ENCODE results near the gene PRKCI. TPM values are rescaled to one million over a fixed set of nuclear protein-coding genes. Genes with fewer than 3 reads are reported as not detected.

The PRKCI gene
- total and polyA plus RNA-seq, 2 of the 4 experiments (the other 2 are of a cell fraction) = 28.7 to 53.4 TPM

DNA sequence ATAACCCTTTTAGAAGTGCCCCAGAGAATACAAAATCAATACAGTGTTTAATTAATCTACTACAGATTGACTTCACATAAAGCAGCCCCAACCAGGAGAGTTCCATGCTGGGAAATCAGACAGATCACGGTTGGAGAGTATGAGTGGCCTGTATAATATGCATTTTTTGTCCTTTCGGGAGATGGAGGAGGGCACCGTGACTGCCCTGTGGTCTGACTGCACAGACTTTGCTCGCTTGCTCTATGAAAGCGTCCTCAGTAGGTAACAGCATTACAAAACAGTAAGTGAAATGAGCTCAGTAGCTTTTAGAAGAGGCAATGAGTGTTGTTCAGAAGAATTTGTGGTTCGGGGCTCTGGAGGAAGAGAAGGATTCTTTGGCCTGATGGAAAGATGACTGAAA is 101.1 kb downstream of the PRKCI start:
- no peak overlapping the region for H2BK120ac ChIP-seq (ENCODE audit: low read depth, low read length)
- intact Hi-C loops (cut with micrococcal nuclease) = no loop called here
- H3K18ac ChIP-seq (ENCODE audit: low read depth, low read length) = no peak overlapping the region
- no TSS peak for BruUV-seq (replicated peaks)
- H2AK9ac ChIP-seq (replicated peaks; ENCODE audit: low read depth, low read length, poor library complexity) = no peak overlapping the region
- H3K27me3 ChIP-seq (ENCODE audit: control insufficient read depth, insufficient read depth, low read length) = no peaks in the 10 kb centered on the region
- WGBS, 2 experiments (ENCODE audit: extremely low coverage in 2 of 2, insufficient read length in 1 of 2) = 100% methylated on average over 3 of the region's 6 CpGs; no CpG with 5 or more reads in 1 of the 2 experiments
- H3K36me3 ChIP-seq (ENCODE audit: control insufficient read depth, insufficient read depth, low read length) = no peaks in the 10 kb centered on the region
- H3K4ac ChIP-seq (ENCODE audit: low read depth, low read length) = no peak overlapping the region
- no peaks in the 10 kb centered on the region for H3K79me1 ChIP-seq (ENCODE audit: low read depth in 1 of 2, low read length in 2 of 2)
- H3K4me3 ChIP-seq (ENCODE audit: insufficient read depth, low read depth, low read length) = no peak overlapping the region
- POLR2A ChIA-PET (ENCODE audit: unreplicated experiment) = no interaction called here
- no peak overlapping the region for H3K14ac ChIP-seq (replicated peaks; ENCODE audit: low read depth, low read length)
- TF ChIP-seq MXI1 (IDR thresholded peaks at IDR 0.05; ENCODE audit: borderline replicate concordance, low read depth, low read length) (no peak), CHD1 (IDR thresholded peaks at IDR 0.05; ENCODE audit: low read depth, low read length) (no peak)
- H3K9me1 ChIP-seq (ENCODE audit: insufficient read depth, low read length) = no peaks in the 10 kb centered on the region
- no peak overlapping the region for H2AFZ ChIP-seq (replicated peaks; ENCODE audit: low read length, poor library complexity)
- in situ Hi-C loops (cut with MboI; ENCODE audit: low sequenced_read_pairs) = no loop called here
- no peak overlapping the region for H2BK15ac ChIP-seq (ENCODE audit: low read depth, low read length)
- dilution Hi-C loops (cut with HindIII; ENCODE audit: low sequenced_read_pairs, unreplicated experiment) = no loop called here
- CTCF ChIA-PET = interaction anchor here (0.5 kb wide), 1 partner anchor 12 kb away, joined by 4 read pairs; no protein-coding TSS in a partner anchor
- no peak overlapping the region for H4K91ac ChIP-seq (ENCODE audit: insufficient read depth, low read depth, low read length)
- H2AK5ac ChIP-seq (ENCODE audit: low read depth, low read length) = no peak overlapping the region
- no peaks in the 10 kb centered on the region for H4K20me1 ChIP-seq (ENCODE audit: insufficient read depth, low read length)
- no peak for DNase-seq
- ATAC-seq (ENCODE audit: low read depth) = no peak
- H4K5ac ChIP-seq (ENCODE audit: low read depth, low read length) = no peak overlapping the region
- H3K4me1 ChIP-seq (ENCODE audit: control insufficient read depth, insufficient read depth, low read length) = no peaks in the 10 kb centered on the region
- H3K56ac ChIP-seq (ENCODE audit: extremely low read depth, insufficient read depth, low read length) = no peak overlapping the region
- no peak overlapping the region for H3K23ac ChIP-seq (ENCODE audit: low read depth, low read length)
- H3K9ac ChIP-seq (ENCODE audit: low read depth, low read length) = no peak overlapping the region
- H4K8ac ChIP-seq (ENCODE audit: low read depth in 2 of 2, low read length in 2 of 2) = no peak overlapping the region
- H2BK5ac ChIP-seq (ENCODE audit: low read depth, low read length, poor library complexity, severe bottlenecking) = no peak overlapping the region
- no peak overlapping the region for H3K27ac ChIP-seq (ENCODE audit: insufficient read depth, low read length)
- H3K9me3 ChIP-seq (ENCODE audit: control insufficient read depth, insufficient read depth, low read length) = peaks cover 2% of the 10 kb centered on the region
- no peak overlapping the region for H2BK20ac ChIP-seq (ENCODE audit: low read depth, low read length)
- H3K4me2 ChIP-seq (ENCODE audit: low read depth, low read length) = no peak overlapping the region
